SK-N-SH (cell line): ENCODE results near the gene CYP2W1. TPM values are rescaled to one million over a fixed set of nuclear protein-coding genes. Genes with fewer than 3 reads are reported as not detected.

ENCODE experiments used
- CTCF ChIA-PET: fragments of 300-600, 350-600 bp; formaldehyde crosslinking; extraction: SDS; loops from one replicate; lab custom pipeline; 2021; lab: Yijun Ruan, JAX
- POLR2A ChIA-PET: fragments of 350-600 bp; sonication (Branson Sonifier 250); formaldehyde crosslinking; extraction: SDS; loops from one replicate; lab custom pipeline; 2020; ENCODE audit warnings: antibody characterized with exemption, inconsistent platforms; lab: Yijun Ruan, JAX
- DNase-seq: peaks from one replicate; pipeline ENCODE4 v3.0.0; 2012
- H2AFZ ChIP-seq: fragments of 200-600 bp; sonication (generic); 2 replicates; pipeline ENCODE4 v1.8.1; 2016; ENCODE audit warnings: antibody characterized with exemption, mild to moderate bottlenecking, low read depth
- H3F3A ChIP-seq: fragments of 200-600 bp; sonication (generic); replicated peaks from 2 replicates; pipeline ENCODE3; 2016; ENCODE audit warnings: antibody characterized with exemption, mild to moderate bottlenecking; ENCODE audit not compliant: insufficient read depth
- H3K27ac ChIP-seq, 2 experiments: fragments of 200-500 bp in 1 of 2; fragments of 200-600 bp in 1 of 2; sonication (Bioruptor generic) in 1 of 2; sonication (generic), shearing (Covaris generic) in 1 of 2; 2 replicates each; pipeline versions ENCODE4 v1.5.1 to v1.6.1; 2014 to 2016; ENCODE audit warnings: low read depth in 2 of 2, inconsistent platforms in 1 of 2, low read length in 1 of 2, mild to moderate bottlenecking in 1 of 2, mixed read lengths in 1 of 2
- H3K27me3 ChIP-seq: fragments of 200-600 bp; sonication (generic), shearing (Covaris generic); 2 replicates; pipeline ENCODE4 v1.6.1; 2016; ENCODE audit warnings: mixed run types; ENCODE audit not compliant: insufficient read depth
- H3K36me3 ChIP-seq, 2 experiments: fragments of 200-500 bp in 1 of 2; fragments of 200-600 bp in 1 of 2; sonication (Bioruptor generic) in 1 of 2; sonication (generic) in 1 of 2; replicated peaks in 1 of 2; 2 replicates each; pipeline versions ENCODE3 to v1.5.1; 2014 to 2016; ENCODE audit warnings: low read length in 1 of 2, mild to moderate bottlenecking in 1 of 2; ENCODE audit not compliant: insufficient read depth in 2 of 2, control insufficient read depth in 1 of 2
- H3K4me1 ChIP-seq, 2 experiments: fragments of 200-500 bp in 1 of 2; fragments of 200-600 bp in 1 of 2; sonication (Bioruptor generic) in 1 of 2; sonication (generic), shearing (Covaris generic) in 1 of 2; 2 replicates each; pipeline versions ENCODE4 v1.5.1 to v1.6.1; 2014 to 2016; ENCODE audit warnings: low read depth in 1 of 2, low read length in 1 of 2, mixed run types in 1 of 2; ENCODE audit not compliant: insufficient read depth in 2 of 2, control insufficient read depth in 1 of 2
- H3K4me2 ChIP-seq: fragments of 200-600 bp; sonication (generic), shearing (Covaris generic); 2 replicates; pipeline ENCODE4 v1.6.1; 2017; ENCODE audit warnings: mixed run types
- H3K4me3 ChIP-seq, 2 experiments: fragments of 200-500 bp in 1 of 2; fragments of 200-600 bp in 1 of 2; sonication (Bioruptor generic) in 1 of 2; sonication (generic), shearing (Covaris generic) in 1 of 2; 2 replicates each; pipeline versions ENCODE4 v1.5.1 to v1.8.1; 2014 to 2016; ENCODE audit warnings: low read depth in 2 of 2, inconsistent platforms in 1 of 2, low read length in 1 of 2, mild to moderate bottlenecking in 1 of 2, mixed read lengths in 1 of 2, moderate library complexity in 1 of 2
- H3K79me2 ChIP-seq: fragments of 200-600 bp; sonication (generic); 2 replicates; pipeline ENCODE4 v1.8.1; 2017; ENCODE audit warnings: mild to moderate bottlenecking; ENCODE audit not compliant: insufficient read depth
- H3K9ac ChIP-seq: fragments of 200-600 bp; sonication (generic); 2 replicates; pipeline ENCODE4 v1.6.1; 2017; ENCODE audit warnings: mixed run types
- H3K9me2 ChIP-seq: fragments of 200-600 bp; sonication (generic); 2 replicates; pipeline ENCODE4 v1.6.1; 2017; ENCODE audit warnings: mixed run types
- H3K9me3 ChIP-seq: fragments of 200-600 bp; sonication (generic); 2 replicates; pipeline ENCODE4 v1.6.1; 2017; ENCODE audit warnings: mixed run types, mild to moderate bottlenecking, moderate library complexity
- H4K20me1 ChIP-seq: fragments of 200-600 bp; sonication (generic); 2 replicates; pipeline ENCODE4 v1.6.1; 2017; ENCODE audit warnings: mild to moderate bottlenecking, mixed run types; ENCODE audit not compliant: insufficient read depth
- EP300 ChIP-seq, 2 experiments: IDR thresholded peaks; 2 replicates each; pipeline versions ENCODE4 v1.4.0 to v1.6.1; 2012; ENCODE audit warnings: borderline replicate concordance in 1 of 2, low read depth in 1 of 2, low read length in 1 of 2
- FOSL2 ChIP-seq: IDR thresholded peaks from 2 replicates; pipeline ENCODE4 v1.4.0; 2012; ENCODE audit warnings: low read depth, mild to moderate bottlenecking, moderate library complexity, borderline replicate concordance
- FOXJ3 ChIP-seq: sonication (generic); formaldehyde crosslinking; IDR thresholded peaks from 2 replicates; pipeline ENCODE4 v1.5.1; 2020; ENCODE audit warnings: mild to moderate bottlenecking, missing genetic modification reagents
- GATA2 ChIP-seq: sonication (generic); formaldehyde crosslinking; IDR thresholded peaks from 2 replicates; pipeline ENCODE4 v1.5.0; 2020; ENCODE audit warnings: mild to moderate bottlenecking, missing genetic modification reagents
- JUND ChIP-seq: IDR thresholded peaks from 2 replicates; pipeline ENCODE4 v1.4.0; 2012
- MEF2A ChIP-seq: IDR thresholded peaks from 2 replicates; pipeline ENCODE4 v1.4.0; 2012; ENCODE audit warnings: low read depth, borderline replicate concordance
- MXI1 ChIP-seq: IDR thresholded peaks from 2 replicates; pipeline ENCODE4 v1.6.1; 2012; ENCODE audit warnings: mild to moderate bottlenecking, low read depth, low read length, improper control_type of control experiment
- NRF1 ChIP-seq: IDR thresholded peaks from 2 replicates; pipeline ENCODE4 v1.6.1; 2012; ENCODE audit warnings: low read depth, mild to moderate bottlenecking, low read length
- POLR2AphosphoS5 ChIP-seq: IDR thresholded peaks from 2 replicates; pipeline ENCODE4 v1.6.1; 2012; ENCODE audit warnings: low read depth, low read length
- RAD21 ChIP-seq: IDR thresholded peaks from 2 replicates; pipeline ENCODE4 v1.6.1; 2012; ENCODE audit warnings: mild to moderate bottlenecking, low read length
- RCOR1 ChIP-seq: fragments of 150-350 bp; IDR thresholded peaks from 2 replicates; pipeline ENCODE4 v1.6.1; 2017; ENCODE audit warnings: antibody characterized with exemption, low read length
- RFX5 ChIP-seq: IDR thresholded peaks from 2 replicates; pipeline ENCODE4 v1.6.1; 2012; ENCODE audit warnings: mild to moderate bottlenecking, improper control_type of control experiment, low read length
- RXRA ChIP-seq: IDR thresholded peaks from 2 replicates; pipeline ENCODE4 v1.4.0; 2012; ENCODE audit warnings: low read depth, mild to moderate bottlenecking, borderline replicate concordance
- SMC3 ChIP-seq: IDR thresholded peaks from 2 replicates; pipeline ENCODE4 v1.6.1; 2012; ENCODE audit warnings: low read depth, low read length, improper control_type of control experiment
- TEAD4 ChIP-seq: IDR thresholded peaks from 2 replicates; pipeline ENCODE4 v1.4.0; 2012; ENCODE audit warnings: mild to moderate bottlenecking, borderline replicate concordance; ENCODE audit not compliant: insufficient read depth
- YY1 ChIP-seq: IDR thresholded peaks from 2 replicates; pipeline ENCODE4 v1.4.0; 2012; ENCODE audit warnings: low read depth, mild to moderate bottlenecking
- WGBS: methylation state at CpG from one replicate; pipeline ENCODE4 v1.1.6; 2017; ENCODE audit warnings: low lambda C conversion rate; 5-methylcytosine and 5-hydroxymethylcytosine counted together
- polyA plus RNA-seq, 3 experiments: library from polyadenylated mRNA; depleted of rRNA; stranded (reverse); fragments of >200 nt; gene quantifications; 2 replicates each; pipeline ENCODE4 v1.2.3, GENCODE V29; 2012
- TF ChIP-seq, protein P1 (sequence below): IDR thresholded peaks from 2 replicates; pipeline ENCODE4 v1.6.1; 2012; ENCODE audit warnings: mild to moderate bottlenecking, low read depth, low read length, moderate library complexity
- TF ChIP-seq, protein P2 (sequence below): fragments of 150-350 bp; IDR thresholded peaks from 2 replicates; pipeline ENCODE4 v1.6.1; 2016; ENCODE audit warnings: mild to moderate bottlenecking, low read depth, low read length

The CYP2W1 gene
- polyA plus RNA-seq, 1 of the 3 experiments (the other 2 are of a cell fraction), result 0.10 TPM

- peaks cover 4 to 37% of the 10 kb centered on the region in 2 experiments for H3K36me3 ChIP-seq
- no peak overlapping the region for H3K27ac ChIP-seq
- H2AFZ ChIP-seq, result no peak overlapping the region
- H3K4me3 ChIP-seq, result no peak overlapping the region
- H3K4me1 ChIP-seq, result peaks cover 3 to 7% of the 10 kb centered on the region in 2 experiments; a peak in 2 of 4 replicates
- no peaks in the 10 kb centered on the region for H3K27me3 ChIP-seq
- H3K9me3 ChIP-seq, result no peaks in the 10 kb centered on the region
- H3F3A ChIP-seq, result peaks cover 10% of the 10 kb centered on the region
- TF ChIP-seq SMC3 (no peak), POLR2AphosphoS5 (no peak), RXRA (no peak), YY1 (no peak), JUND (no peak), GATA2 (CRISPR knock-in tag) (no peak), RCOR1 (no peak), RAD21 (no peak), NRF1 (no peak), MXI1 (no peak), FOSL2 (no peak), FOXJ3 (CRISPR knock-in tag) (no peak), MEF2A (no peak), RFX5 (no peak)
- TF ChIP-seq, protein P1, sequence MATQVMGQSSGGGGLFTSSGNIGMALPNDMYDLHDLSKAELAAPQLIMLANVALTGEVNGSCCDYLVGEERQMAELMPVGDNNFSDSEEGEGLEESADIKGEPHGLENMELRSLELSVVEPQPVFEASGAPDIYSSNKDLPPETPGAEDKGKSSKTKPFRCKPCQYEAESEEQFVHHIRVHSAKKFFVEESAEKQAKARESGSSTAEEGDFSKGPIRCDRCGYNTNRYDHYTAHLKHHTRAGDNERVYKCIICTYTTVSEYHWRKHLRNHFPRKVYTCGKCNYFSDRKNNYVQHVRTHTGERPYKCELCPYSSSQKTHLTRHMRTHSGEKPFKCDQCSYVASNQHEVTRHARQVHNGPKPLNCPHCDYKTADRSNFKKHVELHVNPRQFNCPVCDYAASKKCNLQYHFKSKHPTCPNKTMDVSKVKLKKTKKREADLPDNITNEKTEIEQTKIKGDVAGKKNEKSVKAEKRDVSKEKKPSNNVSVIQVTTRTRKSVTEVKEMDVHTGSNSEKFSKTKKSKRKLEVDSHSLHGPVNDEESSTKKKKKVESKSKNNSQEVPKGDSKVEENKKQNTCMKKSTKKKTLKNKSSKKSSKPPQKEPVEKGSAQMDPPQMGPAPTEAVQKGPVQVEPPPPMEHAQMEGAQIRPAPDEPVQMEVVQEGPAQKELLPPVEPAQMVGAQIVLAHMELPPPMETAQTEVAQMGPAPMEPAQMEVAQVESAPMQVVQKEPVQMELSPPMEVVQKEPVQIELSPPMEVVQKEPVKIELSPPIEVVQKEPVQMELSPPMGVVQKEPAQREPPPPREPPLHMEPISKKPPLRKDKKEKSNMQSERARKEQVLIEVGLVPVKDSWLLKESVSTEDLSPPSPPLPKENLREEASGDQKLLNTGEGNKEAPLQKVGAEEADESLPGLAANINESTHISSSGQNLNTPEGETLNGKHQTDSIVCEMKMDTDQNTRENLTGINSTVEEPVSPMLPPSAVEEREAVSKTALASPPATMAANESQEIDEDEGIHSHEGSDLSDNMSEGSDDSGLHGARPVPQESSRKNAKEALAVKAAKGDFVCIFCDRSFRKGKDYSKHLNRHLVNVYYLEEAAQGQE, result no peak
- TF ChIP-seq, all 33 proteins: peak for 0
- ChIA-PET CTCF (interaction anchor here (1.0 to 11.2 kb wide), 22 partner anchors 9 to 192 kb away, joined by 3 to 756 read pairs (median 50); partner anchors contain the start of genes COX19, CYP2W1, GPER1 and GPR146), POLR2A (no interaction called here)
- Histone ChIP-seq H4K20me1 (peaks cover 4% of the 10 kb centered on the region; the same call in 1 of the 2 replicates), H3K79me2 (no peaks in the 10 kb centered on the region), H3K9ac (no peak overlapping the region), H3K9me2 (no peaks in the 10 kb centered on the region), H3K4me2 (no peak overlapping the region)
- no peak for DNase-seq
- 91% methylated on average over 27 of the region's 28 CpGs for WGBS
Measured at GRCh38 chr7:994592-995308, 11.8 kb downstream of the CYP2W1 start.

DNA sequence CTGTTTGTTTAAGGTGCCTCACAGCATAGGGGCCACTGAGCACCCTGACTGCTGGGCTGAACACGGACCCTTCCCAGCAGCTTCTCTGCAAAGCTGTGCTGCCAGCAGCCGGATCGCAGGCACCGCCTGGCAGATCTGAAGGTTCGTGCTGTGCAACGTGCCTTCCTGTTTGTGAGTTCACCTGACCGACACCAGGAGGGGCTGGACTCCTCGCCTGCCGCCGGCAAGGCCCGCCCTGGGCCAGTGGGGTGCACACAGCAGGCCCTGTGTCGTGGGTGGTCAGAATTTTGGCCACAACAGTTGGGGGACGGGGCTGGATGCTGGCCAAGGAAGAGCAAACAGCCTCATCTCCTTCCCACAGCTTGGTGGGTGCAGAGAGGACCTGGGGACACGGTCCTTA is 12.6 kb downstream of the CYP2W1 start:
- H3F3A ChIP-seq, result peaks cover 10% of the 10 kb centered on the region
- H3K4me3 ChIP-seq, result no peak overlapping the region
- POLR2A ChIA-PET, result no interaction called here
- H2AFZ ChIP-seq, result no peak overlapping the region
- no peaks in the 10 kb centered on the region for H3K9me2 ChIP-seq
- no peaks in the 10 kb centered on the region for H3K27me3 ChIP-seq
- TF ChIP-seq TEAD4 (no peak), EP300 (IDR thresholded peaks at IDR 0.05; ENCODE audit: borderline replicate concordance in 1 of 2, low read depth in 1 of 2, low read length in 1 of 2) (no peak), RCOR1 (no peak), SMC3 (no peak)
- TF ChIP-seq, protein P1, result no peak
- TF ChIP-seq, protein P2, sequence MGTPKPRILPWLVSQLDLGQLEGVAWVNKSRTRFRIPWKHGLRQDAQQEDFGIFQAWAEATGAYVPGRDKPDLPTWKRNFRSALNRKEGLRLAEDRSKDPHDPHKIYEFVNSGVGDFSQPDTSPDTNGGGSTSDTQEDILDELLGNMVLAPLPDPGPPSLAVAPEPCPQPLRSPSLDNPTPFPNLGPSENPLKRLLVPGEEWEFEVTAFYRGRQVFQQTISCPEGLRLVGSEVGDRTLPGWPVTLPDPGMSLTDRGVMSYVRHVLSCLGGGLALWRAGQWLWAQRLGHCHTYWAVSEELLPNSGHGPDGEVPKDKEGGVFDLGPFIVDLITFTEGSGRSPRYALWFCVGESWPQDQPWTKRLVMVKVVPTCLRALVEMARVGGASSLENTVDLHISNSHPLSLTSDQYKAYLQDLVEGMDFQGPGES, result no peak
- TF ChIP-seq, all 33 proteins: peak for 0
- H3K79me2 ChIP-seq, result no peaks in the 10 kb centered on the region
- peaks cover 3 to 7% of the 10 kb centered on the region in 2 experiments; a peak in 2 of 4 replicates for H3K4me1 ChIP-seq
- no peaks in the 10 kb centered on the region for H3K9me3 ChIP-seq
- CTCF ChIA-PET, result interaction anchor here (1.0 to 11.2 kb wide), 6 partner anchors 10 to 180 kb away, joined by 3 to 756 read pairs (median 89); partner anchors contain the start of genes GPER1 and GPR146
- no peak overlapping the region for H3K9ac ChIP-seq
- DNase-seq, result no peak
- no peak overlapping the region for H3K4me2 ChIP-seq
- H4K20me1 ChIP-seq, result peaks cover 4% of the 10 kb centered on the region; the same call in 1 of the 2 replicates
- 93% methylated on average over 6 of the region's 14 CpGs for WGBS
- no peak overlapping the region for H3K27ac ChIP-seq
- H3K36me3 ChIP-seq, result peaks cover 4 to 39% of the 10 kb centered on the region in 2 experiments
